ENCODE results near the gene OR2T29. TPM values are rescaled to one million over a fixed set of nuclear protein-coding genes. Genes with fewer than 3 reads are reported as not detected.

The OR2T29 gene
- polyA plus RNA-seq, 2 of the 4 experiments (the other 2 are of a cell fraction), result not detected

- Histone ChIP-seq H3K4me2 (no peak overlapping the region), H3K4me1 (no peaks in the 10 kb centered on the region), H3K4me3 (no peak overlapping the region), H3K9me3 (no peaks in the 10 kb centered on the region), H3K27ac (no peak overlapping the region)
- FAIRE-seq (no peak), ATAC-seq (no peak), DNase-seq (ENCODE audit: low read depth in 1 of 2, low spot score in 1 of 2) (no peak)
- TF ChIP-seq EHF (CRISPR knock-in tag; IDR thresholded peaks at IDR 0.05), result no peak
- no peak for TF ChIP-seq JUN (IDR thresholded peaks at IDR 0.05)
- TF ChIP-seq FOSB (CRISPR knock-in tag; IDR thresholded peaks at IDR 0.05), result no peak
- no peak for TF ChIP-seq TP53 (CRISPR knock-in tag; IDR thresholded peaks at IDR 0.05)
- no peak for TF ChIP-seq RFX5 (IDR thresholded peaks at IDR 0.05)
- TF ChIP-seq CHD4 (IDR thresholded peaks at IDR 0.05; ENCODE audit: borderline replicate concordance), result no peak
- TF ChIP-seq USF2 (IDR thresholded peaks at IDR 0.05), result no peak
- no peak for TF ChIP-seq ZSCAN20 (CRISPR knock-in tag; IDR thresholded peaks at IDR 0.05)
- no peak for TF ChIP-seq FOSL2 (IDR thresholded peaks at IDR 0.05)
- TF ChIP-seq FOSL2 (CRISPR knock-in tag; IDR thresholded peaks at IDR 0.05), result no peak
- no peak for TF ChIP-seq CBX2 (IDR thresholded peaks at IDR 0.05; ENCODE audit: borderline replicate concordance, low read depth)
- no peak for TF ChIP-seq GATA3 (IDR thresholded peaks at IDR 0.05; ENCODE audit: borderline replicate concordance)
- TF ChIP-seq HES2 (IDR thresholded peaks at IDR 0.05), result no peak
- no peak for TF ChIP-seq RARB (CRISPR knock-in tag; IDR thresholded peaks at IDR 0.05)
- no peak for TF ChIP-seq BHLHE40 (IDR thresholded peaks at IDR 0.05; ENCODE audit: low read depth, low read length)
- TF ChIP-seq CHD2 (IDR thresholded peaks at IDR 0.05; ENCODE audit: low read length, partially characterized antibody), result no peak
- CTCF ChIA-PET, result interaction anchor here (0.6 kb wide), 1 partner anchor 724 kb away, joined by 3 read pairs; no protein-coding TSS in a partner anchor
- 25% methylated on average over 8 of the region's 8 CpGs for WGBS (ENCODE audit: missing lambda C conversion rate)
- POLR2A ChIA-PET, result no interaction called here
Measured at GRCh38 chr1:248599396-248599795, 36.8 kb upstream of the OR2T29 start.

- Histone ChIP-seq H3K4me1 (no peaks in the 10 kb centered on the region), H3K9me3 (no peaks in the 10 kb centered on the region), H3K27ac (no peak within 1 kb of the TSS), H3K4me2 (no peak within 1 kb of the TSS), H3K4me3 (no peak within 1 kb of the TSS)
- CTCF ChIA-PET, result no interaction called here
- TF ChIP-seq POLR2AphosphoS2 (conservative IDR thresholded peaks at IDR 0.05; ENCODE audit: low read length), result no peak
- TF ChIP-seq ZSCAN20 (CRISPR knock-in tag; IDR thresholded peaks at IDR 0.05), result no peak
- TF ChIP-seq FOSB (CRISPR knock-in tag; IDR thresholded peaks at IDR 0.05), result no peak
- no peak for TF ChIP-seq HOXB5 (CRISPR knock-in tag; IDR thresholded peaks at IDR 0.05)
- no peak for TF ChIP-seq EP300 (IDR thresholded peaks at IDR 0.05)
- no peak for TF ChIP-seq NPAS2 (CRISPR knock-in tag; IDR thresholded peaks at IDR 0.05; ENCODE audit: borderline replicate concordance)
- FAIRE-seq (no peak), ATAC-seq (no peak), DNase-seq (ENCODE audit: low read depth in 1 of 2, low spot score in 1 of 2) (no peak)
- 39% methylated on average over 6 of the region's 6 CpGs for WGBS (ENCODE audit: missing lambda C conversion rate)
- POLR2A ChIA-PET, result no interaction called here
Measured at GRCh38 chr1:248597589-248597988, 35.0 kb upstream of the OR2T29 start, which contains the start of gene OR2T10. Gene OR2T10 (minus strand): TSS chr1:248597700. CDS start chr1:248593768, 3,932 bp downstream.

- Histone ChIP-seq H3K9me3 (no peaks in the 10 kb centered on the region), H3K27ac (no peak overlapping the region), H3K4me1 (no peaks in the 10 kb centered on the region), H3K4me2 (no peak overlapping the region), H3K4me3 (no peak overlapping the region)
- ChIA-PET POLR2A (no interaction called here), CTCF (no interaction called here)
- TF ChIP-seq BCL3 (IDR thresholded peaks at IDR 0.05) (no peak), ZNF302 (CRISPR knock-in tag; IDR thresholded peaks at IDR 0.05) (no peak), CBX2 (IDR thresholded peaks at IDR 0.05; ENCODE audit: borderline replicate concordance, low read depth) (no peak), NFE2L2 (conservative IDR thresholded peaks at IDR 0.05; ENCODE audit: low read length) (no peak)
- no peak for FAIRE-seq
- 44% methylated on average over 2 of the region's 2 CpGs for WGBS (ENCODE audit: missing lambda C conversion rate)
- no peak for ATAC-seq
- peak in 1 of 2 experiments; percentile 10 for DNase-seq (ENCODE audit: low read depth in 1 of 2, low spot score in 1 of 2)
Measured at GRCh38 chr1:248596615-248597014, 34.0 kb upstream of the OR2T29 start.
